Prostate gland (tissue), 2 donors: ENCODE measurements around the gene PPP1R7. TPM values are rescaled to one million over a fixed set of nuclear protein-coding genes. Genes with fewer than 3 reads are reported as not detected.
A peak's percentile ranks its signal among the peaks of the same experiment; 100 is the strongest.

Experiments used
- DNase-seq: peaks from one replicate; pipeline ENCODE4 v3.0.0-alpha.2; 2019; ENCODE audit warnings: low spot score
- H3K27ac ChIP-seq, 2 donors: fragments of 200-600 bp; sonication (generic); 2 replicates each; pipeline ENCODE4 v1.5.1; 2017 to 2019
- H3K27me3 ChIP-seq: fragments of 200-600 bp; sonication (generic); replicated peaks from 2 replicates; pipeline ENCODE4 v1.5.1; 2019; ENCODE audit not compliant: insufficient read depth
- H3K36me3 ChIP-seq, 2 donors: fragments of 200-600 bp; sonication (generic); 1 replicate in 1 of 2; 2 replicates in 1 of 2; pipeline versions ENCODE4 v1.5.1 to v1.8.1; 2017 to 2019
- H3K4me1 ChIP-seq: fragments of 200-600 bp; sonication (generic); replicated peaks from 2 replicates; pipeline ENCODE4 v1.5.1; 2019
- H3K4me3 ChIP-seq, 2 donors: fragments of 200-600 bp; sonication (generic); 2 replicates each; pipeline ENCODE4 v1.5.1; 2017 to 2019
- H3K9me3 ChIP-seq: fragments of 200-600 bp; sonication (generic); 2 replicates; pipeline ENCODE4 v1.5.1; 2017
- POLR2A ChIP-seq: fragments of 450-650 bp; IDR thresholded peaks from one replicate; pipeline ENCODE4 v1.6.1; 2016; ENCODE audit warnings: antibody characterized with exemption, mild to moderate bottlenecking
- POLR2AphosphoS5 ChIP-seq: sonication (generic); formaldehyde crosslinking; IDR thresholded peaks from one replicate; pipeline ENCODE4 v1.6.1; 2017; ENCODE audit warnings: antibody characterized with exemption
- WGBS: methylation state at CpG from one replicate; pipeline ENCODE4 v1.1.5; 2018; 5-methylcytosine and 5-hydroxymethylcytosine counted together
- intact Hi-C: fragments of 100-400 bp; cut with DNase I; formaldehyde crosslinking; loops from one replicate; pipeline ENCODE4 v1.14.2; 2022
- total RNA-seq, 2 donors: library from RNA; depleted of rRNA; stranded (reverse); fragments of >200 nt; gene quantifications; one replicate each; pipeline ENCODE4 v1.1.0, GENCODE V29; 2016
- TF ChIP-seq, protein P1 (sequence below), 4 experiments: fragments of 200-600 bp in 2 of 4; fragments of 450-650 bp in 2 of 4; sonication (generic) in 2 of 4; IDR thresholded peaks; 1 replicate in 3 of 4; 2 replicates in 1 of 4; pipeline ENCODE4 v1.5.1; 2016 to 2019; ENCODE audit warnings: antibody characterized with exemption in 4 of 4, mild to moderate bottlenecking in 2 of 4, moderate library complexity in 2 of 4

PPP1R7 gene
- total RNA-seq, 2 donors from 2014 or later: 50.0 to 91.3 TPM

DNA sequence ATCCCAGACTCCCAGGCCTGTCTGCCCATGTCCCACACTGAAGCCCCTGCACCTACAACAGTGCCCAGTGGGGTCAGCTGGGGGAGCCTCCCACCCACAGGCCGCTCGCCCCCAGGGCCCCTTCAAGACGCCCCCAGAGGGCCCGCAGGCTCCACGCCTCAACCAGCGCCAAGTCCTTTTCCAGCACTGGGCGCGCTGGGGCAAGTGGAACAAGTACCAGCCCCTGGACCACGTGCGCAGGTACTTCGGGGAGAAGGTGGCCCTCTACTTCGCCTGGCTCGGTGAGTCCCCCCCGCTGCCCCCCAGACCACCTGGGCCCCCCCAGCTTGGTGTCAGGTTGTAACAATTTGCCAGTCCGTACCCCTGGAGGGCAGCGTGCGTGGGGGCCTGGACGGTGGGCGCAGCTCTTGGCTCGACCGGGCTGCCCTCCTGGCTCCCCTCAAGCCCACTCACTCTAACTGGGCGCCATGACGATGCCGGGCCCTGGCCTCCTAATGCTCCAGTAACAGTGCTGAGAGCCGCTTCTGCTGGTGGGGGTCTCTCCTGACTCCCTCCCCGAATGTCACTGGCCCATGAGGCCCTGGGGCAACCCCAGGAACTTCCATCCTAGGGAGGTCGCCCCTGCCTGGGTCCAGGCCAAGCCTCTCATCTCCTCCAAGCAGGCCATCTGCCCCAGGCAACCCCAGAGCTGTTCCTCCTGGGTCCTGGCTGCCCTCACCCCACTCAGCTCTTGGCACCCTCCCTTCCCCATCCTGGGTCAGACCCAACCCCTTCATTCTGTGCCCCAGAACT is 53.1 kb downstream of the PPP1R7 start:
- Histone ChIP-seq H3K36me3 (no peaks in the 10 kb centered on the region), H3K27me3 (no peaks in the 10 kb centered on the region), H3K4me3 (no peak overlapping the region), H3K4me1 (no peaks in the 10 kb centered on the region), H3K27ac (peak overlapping the region in 1 of 2 donors; percentile 23), H3K9me3 (no peaks in the 10 kb centered on the region)
- TF ChIP-seq, protein P1, sequence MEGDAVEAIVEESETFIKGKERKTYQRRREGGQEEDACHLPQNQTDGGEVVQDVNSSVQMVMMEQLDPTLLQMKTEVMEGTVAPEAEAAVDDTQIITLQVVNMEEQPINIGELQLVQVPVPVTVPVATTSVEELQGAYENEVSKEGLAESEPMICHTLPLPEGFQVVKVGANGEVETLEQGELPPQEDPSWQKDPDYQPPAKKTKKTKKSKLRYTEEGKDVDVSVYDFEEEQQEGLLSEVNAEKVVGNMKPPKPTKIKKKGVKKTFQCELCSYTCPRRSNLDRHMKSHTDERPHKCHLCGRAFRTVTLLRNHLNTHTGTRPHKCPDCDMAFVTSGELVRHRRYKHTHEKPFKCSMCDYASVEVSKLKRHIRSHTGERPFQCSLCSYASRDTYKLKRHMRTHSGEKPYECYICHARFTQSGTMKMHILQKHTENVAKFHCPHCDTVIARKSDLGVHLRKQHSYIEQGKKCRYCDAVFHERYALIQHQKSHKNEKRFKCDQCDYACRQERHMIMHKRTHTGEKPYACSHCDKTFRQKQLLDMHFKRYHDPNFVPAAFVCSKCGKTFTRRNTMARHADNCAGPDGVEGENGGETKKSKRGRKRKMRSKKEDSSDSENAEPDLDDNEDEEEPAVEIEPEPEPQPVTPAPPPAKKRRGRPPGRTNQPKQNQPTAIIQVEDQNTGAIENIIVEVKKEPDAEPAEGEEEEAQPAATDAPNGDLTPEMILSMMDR (IDR thresholded peaks at IDR 0.05): no peak
- no peak for TF ChIP-seq POLR2AphosphoS5
- WGBS: 84% methylated on average over 27 of the region's 27 CpGs
- intact Hi-C loops: no loop called here
- no peak for DNase-seq

- Histone ChIP-seq H3K27me3 (no peaks in the 10 kb centered on the region), H3K27ac (peak overlapping the region in 1 of 2 donors; percentile 23), H3K4me3 (no peak overlapping the region), H3K9me3 (no peaks in the 10 kb centered on the region), H3K4me1 (no peaks in the 10 kb centered on the region), H3K36me3 (no peaks in the 10 kb centered on the region)
- intact Hi-C loops: no loop called here
- WGBS: 82% methylated on average over 10 of the region's 10 CpGs
- TF ChIP-seq, protein P1 (IDR thresholded peaks at IDR 0.05): no peak
- no peak for TF ChIP-seq POLR2A
- TF ChIP-seq POLR2AphosphoS5: no peak
- no peak for DNase-seq
These were observed 53.7 kb downstream of the PPP1R7 start for GRCh38 chr2:241204010-241204384.

GRCh38 chr2:241204490-241204889 is 54.2 kb downstream of the PPP1R7 start:
- Histone ChIP-seq H3K4me1 (no peaks in the 10 kb centered on the region), H3K4me3 (no peak overlapping the region), H3K36me3 (no peaks in the 10 kb centered on the region), H3K27ac (peak overlapping the region in 1 of 2 donors; percentile 23), H3K27me3 (no peaks in the 10 kb centered on the region), H3K9me3 (no peaks in the 10 kb centered on the region)
- WGBS: 76% methylated on average over 4 of the region's 4 CpGs
- DNase-seq: no peak
- TF ChIP-seq POLR2AphosphoS5 (no peak), POLR2A (no peak)
- TF ChIP-seq, protein P1 (IDR thresholded peaks at IDR 0.05): no peak
- intact Hi-C loops: no loop called here

DNA sequence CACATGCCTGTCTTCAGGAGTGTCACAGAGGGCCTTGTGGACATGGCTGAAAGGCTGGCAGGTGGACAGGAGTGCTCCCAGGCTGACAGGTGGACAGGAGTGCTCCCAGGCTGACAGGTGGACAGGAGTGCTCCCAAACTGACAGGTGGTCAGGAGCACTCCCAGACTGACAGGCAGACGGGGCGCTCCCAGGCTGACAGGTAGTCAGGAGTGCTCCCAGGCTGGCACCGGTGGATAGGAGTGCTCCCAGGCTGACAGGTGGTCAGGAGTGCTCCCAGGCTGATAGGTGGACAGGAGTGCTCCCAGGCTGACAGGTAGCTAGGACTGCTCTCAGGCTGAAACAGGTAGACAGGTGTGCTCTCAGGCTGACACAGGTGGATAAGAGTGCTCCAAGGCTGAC is 54.8 kb downstream of the PPP1R7 start:
- TF ChIP-seq, protein P1 (IDR thresholded peaks at IDR 0.05): no peak
- TF ChIP-seq POLR2AphosphoS5: no peak
- no peak for TF ChIP-seq POLR2A
- intact Hi-C loops: no loop called here
- 97% methylated on average over 3 of the region's 3 CpGs for WGBS
- Histone ChIP-seq H3K27me3 (no peaks in the 10 kb centered on the region), H3K27ac (no peak overlapping the region), H3K36me3 (no peaks in the 10 kb centered on the region), H3K4me3 (no peak overlapping the region), H3K9me3 (no peaks in the 10 kb centered on the region), H3K4me1 (no peaks in the 10 kb centered on the region)
- DNase-seq: no peak

DNA sequence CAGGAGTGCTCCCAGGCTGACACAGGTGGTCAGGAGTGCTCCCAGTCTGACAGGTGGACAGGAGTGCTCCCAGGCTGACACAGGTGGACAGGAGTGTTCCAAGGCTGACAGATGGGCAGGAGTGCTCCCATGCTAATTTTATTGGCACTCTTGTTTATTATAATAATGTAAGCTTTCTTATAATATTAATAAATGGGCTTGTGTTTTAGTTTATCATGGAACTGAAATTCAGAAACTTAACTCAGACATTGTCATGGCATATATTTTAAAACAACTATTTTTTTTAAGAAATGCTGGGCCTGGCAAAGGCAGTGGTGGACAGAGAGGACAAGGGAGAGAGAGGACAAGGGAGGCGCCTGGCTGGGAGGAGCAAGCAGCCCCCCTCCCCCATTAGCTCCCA is 56.9 kb downstream of the PPP1R7 start:
- Histone ChIP-seq H3K4me3 (no peak overlapping the region), H3K27ac (no peak overlapping the region), H3K27me3 (no peaks in the 10 kb centered on the region), H3K36me3 (no peaks in the 10 kb centered on the region), H3K9me3 (no peaks in the 10 kb centered on the region), H3K4me1 (no peaks in the 10 kb centered on the region)
- no peak for TF ChIP-seq POLR2AphosphoS5
- TF ChIP-seq POLR2A: no peak
- TF ChIP-seq, protein P1 (IDR thresholded peaks at IDR 0.05): no peak
- no peak for DNase-seq
- WGBS: 80% methylated on average over 1 of the region's 1 CpG
- intact Hi-C loops: no loop called here
